GM23338 (cell line): ENCODE measurements around the gene TMEM239.

Experiments used
- CREB1 ChIP-seq: fragments of 250-450 bp; sonication (Bioruptor Pico); IDR thresholded peaks from 2 replicates; pipeline ENCODE4 v1.5.0; 2020; ENCODE audit warnings: low read depth, mild to moderate bottlenecking, moderate library complexity
- CTCF ChIP-seq, 2 experiments: fragments of 200-600 bp in 1 of 2; sonication (generic) in 1 of 2; conservative IDR thresholded peaks; 2 replicates each; pipeline versions ENCODE4 v1.5.1 to v1.6.1; 2016 to 2017; ENCODE audit warnings: antibody characterized with exemption in 2 of 2, low read depth in 2 of 2, mild to moderate bottlenecking in 2 of 2, moderate library complexity in 1 of 2
- EZH2 ChIP-seq: fragments of 200-600 bp; sonication (generic); IDR thresholded peaks from one replicate; pipeline ENCODE4 v1.8.0; 2017; ENCODE audit warnings: antibody characterized with exemption, mild to moderate bottlenecking, low read depth; ENCODE audit not compliant: unreplicated experiment
- EZH2phosphoT487 ChIP-seq: fragments of 200-600 bp; sonication (generic); IDR thresholded peaks from one replicate; pipeline ENCODE4 v1.8.1; 2018; ENCODE audit warnings: antibody characterized with exemption; ENCODE audit not compliant: unreplicated experiment
- JUNB ChIP-seq: IDR thresholded peaks from one replicate; pipeline ENCODE4 v1.6.1; 2016; ENCODE audit warnings: antibody characterized with exemption; ENCODE audit not compliant: unreplicated experiment
- NANOG ChIP-seq: IDR thresholded peaks from 2 replicates; pipeline ENCODE4 v1.6.1; 2016; ENCODE audit warnings: antibody characterized with exemption, borderline replicate concordance
- POLR2AphosphoS5 ChIP-seq: IDR thresholded peaks from 2 replicates; pipeline ENCODE4 v1.6.1; 2016; ENCODE audit warnings: antibody characterized with exemption, low read depth
- REST ChIP-seq: IDR thresholded peaks from one replicate; pipeline ENCODE4 v1.6.1; 2018; ENCODE audit warnings: antibody characterized with exemption; ENCODE audit not compliant: unreplicated experiment
- STAT1 ChIP-seq: IDR thresholded peaks from one replicate; pipeline ENCODE4 v1.6.1; 2016; ENCODE audit warnings: antibody characterized with exemption; ENCODE audit not compliant: unreplicated experiment
- ZNF114 ChIP-seq: fragments of 250-450 bp; sonication (Bioruptor Pico); IDR thresholded peaks from 2 replicates; pipeline ENCODE4 v1.5.0; 2020; ENCODE audit warnings: mild to moderate bottlenecking, moderate library complexity
- TF ChIP-seq, protein P1 (sequence below): IDR thresholded peaks from 2 replicates; pipeline ENCODE4 v1.6.1; 2016; ENCODE audit warnings: antibody characterized with exemption

DNA sequence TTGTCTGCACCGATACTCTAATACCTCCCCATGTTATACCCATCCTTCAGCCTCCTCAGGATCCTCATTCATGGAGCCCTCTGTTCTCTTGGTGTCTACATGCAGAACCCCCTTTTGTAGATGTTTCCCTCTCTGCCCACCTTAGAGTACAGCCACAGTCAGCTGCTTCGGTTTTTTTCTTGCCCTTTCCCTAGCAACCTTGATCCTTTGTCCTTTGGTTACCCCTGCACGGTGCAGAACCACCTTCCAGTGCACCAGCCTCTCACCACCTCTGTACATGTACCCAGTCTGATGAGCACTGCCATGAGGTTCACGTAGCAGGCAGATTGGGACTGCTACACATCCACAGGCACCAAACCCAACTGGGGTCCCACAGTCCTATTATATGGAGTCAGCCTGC lies 31.6 kb downstream of the TMEM239 start:
- TF ChIP-seq CTCF (conservative IDR thresholded peaks at IDR 0.05; ENCODE audit: low read depth in 2 of 2): no peak
- no peak for TF ChIP-seq POLR2AphosphoS5
- no peak for TF ChIP-seq EZH2
- TF ChIP-seq REST: no peak
- TF ChIP-seq NANOG: no peak
- no peak for TF ChIP-seq CREB1
- TF ChIP-seq, protein P1, sequence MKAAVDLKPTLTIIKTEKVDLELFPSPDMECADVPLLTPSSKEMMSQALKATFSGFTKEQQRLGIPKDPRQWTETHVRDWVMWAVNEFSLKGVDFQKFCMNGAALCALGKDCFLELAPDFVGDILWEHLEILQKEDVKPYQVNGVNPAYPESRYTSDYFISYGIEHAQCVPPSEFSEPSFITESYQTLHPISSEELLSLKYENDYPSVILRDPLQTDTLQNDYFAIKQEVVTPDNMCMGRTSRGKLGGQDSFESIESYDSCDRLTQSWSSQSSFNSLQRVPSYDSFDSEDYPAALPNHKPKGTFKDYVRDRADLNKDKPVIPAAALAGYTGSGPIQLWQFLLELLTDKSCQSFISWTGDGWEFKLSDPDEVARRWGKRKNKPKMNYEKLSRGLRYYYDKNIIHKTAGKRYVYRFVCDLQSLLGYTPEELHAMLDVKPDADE: no peak
- no peak for TF ChIP-seq ZNF114 (CRISPR knock-in tag)
- TF ChIP-seq JUNB: no peak
- no peak for TF ChIP-seq STAT1
- TF ChIP-seq EZH2phosphoT487: no peak
